DLD1 (cell line): ENCODE results near the gene APCDD1L.
"Not testable (repeated sequence)": the region's sequence is repeated elsewhere in the genome, so short reads cannot be mapped to it uniquely, and the experiment has no call there.

ENCODE experiments used
- in situ Hi-C: cut with HindIII; loops from 2 replicates; pipeline ENCODE4 v1.10.0; 2017; ENCODE audit warnings: low sequenced_read_pairs

Gene APCDD1L

DNA sequence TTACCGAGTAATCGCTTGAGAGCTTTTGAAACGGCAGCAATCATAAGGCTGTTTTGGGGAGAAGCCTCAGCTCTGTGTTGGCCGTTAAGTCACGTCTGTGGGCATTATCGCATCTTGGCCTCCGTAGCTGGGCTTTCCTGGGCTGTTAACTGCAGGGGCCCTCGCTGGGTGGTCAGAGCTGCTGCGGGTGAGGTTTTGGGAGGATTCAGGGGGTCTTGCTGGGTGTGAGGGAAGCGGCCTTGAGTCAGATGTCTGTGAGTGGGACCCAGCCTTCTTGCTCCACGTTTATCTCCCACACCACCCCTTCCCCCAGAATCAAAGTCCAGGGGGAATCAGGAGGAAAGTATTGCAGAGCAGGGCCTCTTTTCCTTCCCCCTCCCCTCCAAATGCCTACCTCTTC is 3.2 kb upstream of the APCDD1L start:
- in situ Hi-C loops = no loop called here

DNA sequence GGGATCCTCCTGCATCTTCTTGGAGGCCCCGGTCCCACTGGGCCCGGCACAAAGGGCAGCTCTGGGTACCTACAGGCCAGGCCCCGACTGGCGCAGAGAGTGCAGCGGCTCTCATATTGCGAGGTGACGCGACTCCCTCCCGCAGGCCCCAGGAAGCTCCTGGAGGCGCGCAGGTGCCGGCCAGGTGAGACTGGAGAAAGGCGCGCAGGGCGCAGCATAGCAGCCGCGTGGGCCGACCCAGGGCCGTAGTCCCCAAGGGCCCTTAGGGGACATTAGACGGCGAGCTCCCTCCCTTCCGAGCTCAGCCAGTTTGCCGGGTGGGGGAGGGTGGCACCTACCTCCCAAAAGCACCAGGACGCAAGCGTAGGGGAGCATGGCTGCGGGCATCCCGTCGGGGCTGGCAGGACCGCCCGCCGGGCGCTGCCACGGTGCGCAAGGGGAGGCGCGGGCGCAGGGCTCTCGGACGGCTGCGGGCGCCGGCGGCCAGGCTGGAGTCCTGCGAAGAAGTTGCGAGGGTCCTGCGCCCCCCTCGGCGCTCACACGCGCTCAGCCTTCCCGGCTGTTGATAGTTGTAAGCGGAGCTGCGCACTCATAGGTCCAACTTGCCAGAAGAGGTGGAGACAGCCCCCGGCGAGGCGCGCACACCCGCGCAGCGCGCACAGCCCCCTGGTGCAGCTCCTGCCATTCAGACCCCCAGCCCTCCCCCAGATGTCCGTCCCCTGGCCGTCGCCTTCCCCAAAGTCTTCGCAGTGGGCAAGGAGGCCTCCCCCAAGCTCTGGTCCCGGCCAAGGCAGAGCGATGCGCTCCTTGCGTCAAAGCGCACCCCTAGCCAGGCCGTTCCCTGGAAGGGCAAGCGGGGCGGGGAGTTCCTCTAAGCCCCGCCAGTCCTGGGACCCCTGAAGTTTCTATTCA is 622 bp downstream of the APCDD1L start:
- in situ Hi-C loops = no loop called here

DNA sequence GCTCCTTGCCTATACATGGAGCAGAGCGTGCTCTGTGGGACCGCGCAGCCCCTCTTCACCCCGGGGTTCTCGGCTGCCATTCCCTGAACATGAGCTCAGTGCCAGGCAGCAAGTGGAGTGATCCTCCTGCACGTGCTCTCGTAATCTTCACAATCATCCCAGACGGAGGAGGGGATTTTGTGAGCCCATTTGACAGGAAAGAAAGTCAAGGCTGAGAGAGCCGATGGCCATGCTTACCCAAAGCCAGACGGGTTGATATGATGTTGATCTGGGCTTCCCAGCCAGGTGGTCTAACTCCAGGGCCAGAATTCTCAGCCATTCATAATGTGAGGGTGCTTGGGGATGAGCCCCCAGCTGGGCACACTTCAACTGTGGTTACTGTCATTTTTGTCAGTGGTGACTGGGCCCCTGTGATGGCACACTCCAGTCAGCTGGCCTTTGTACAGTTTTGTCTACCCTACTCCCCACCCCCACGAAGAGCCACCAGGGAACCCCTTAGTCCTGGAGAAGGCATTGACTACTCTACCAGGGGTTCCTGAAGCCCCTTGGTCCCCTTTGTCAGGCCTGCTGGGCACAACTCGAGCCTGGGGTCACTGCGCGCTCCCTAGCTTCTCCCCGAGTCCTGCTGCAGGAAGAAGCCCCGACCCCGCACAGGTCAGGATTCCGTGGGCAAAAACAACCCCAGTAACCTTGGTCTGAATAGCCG is 1.5 kb downstream of the APCDD1L start:
- in situ Hi-C loops = no loop called here

DNA sequence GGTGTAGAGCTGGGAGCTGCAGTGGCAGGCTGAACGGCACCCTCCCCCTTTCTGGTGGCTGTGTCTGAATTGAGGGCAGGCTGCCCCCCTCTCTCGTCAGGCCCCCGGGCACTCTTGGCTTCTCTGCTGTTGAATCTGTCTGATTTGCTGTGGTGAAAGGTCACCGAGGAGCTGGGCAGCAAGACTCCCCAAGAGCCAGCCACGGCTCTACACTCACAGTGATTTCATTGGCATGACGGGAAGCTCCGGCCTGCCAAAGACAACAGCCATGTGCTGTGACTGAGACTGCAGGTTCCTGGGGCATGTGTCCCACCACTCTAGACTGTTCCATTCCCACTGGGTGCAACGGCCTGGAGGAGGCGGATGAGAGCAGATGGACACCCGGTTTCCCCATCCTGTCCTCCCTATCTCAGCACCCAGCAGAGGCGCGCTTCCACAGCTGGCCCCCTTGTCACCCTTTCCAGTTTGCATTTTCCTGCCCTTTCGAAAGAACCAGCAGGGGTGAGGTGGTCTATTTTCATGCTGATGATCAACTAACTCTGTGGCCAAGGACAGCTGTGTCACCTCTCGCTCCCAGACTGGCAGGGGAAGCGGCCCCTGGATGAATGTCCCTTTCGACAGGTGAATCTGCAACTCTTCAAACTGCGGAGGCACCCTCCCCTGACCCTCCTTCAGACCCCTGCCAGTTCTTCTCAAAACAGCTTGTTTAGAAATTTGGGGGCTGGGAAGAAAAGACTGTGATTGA is 2.2 kb downstream of the APCDD1L start:
- in situ Hi-C loops = no loop called here

DNA sequence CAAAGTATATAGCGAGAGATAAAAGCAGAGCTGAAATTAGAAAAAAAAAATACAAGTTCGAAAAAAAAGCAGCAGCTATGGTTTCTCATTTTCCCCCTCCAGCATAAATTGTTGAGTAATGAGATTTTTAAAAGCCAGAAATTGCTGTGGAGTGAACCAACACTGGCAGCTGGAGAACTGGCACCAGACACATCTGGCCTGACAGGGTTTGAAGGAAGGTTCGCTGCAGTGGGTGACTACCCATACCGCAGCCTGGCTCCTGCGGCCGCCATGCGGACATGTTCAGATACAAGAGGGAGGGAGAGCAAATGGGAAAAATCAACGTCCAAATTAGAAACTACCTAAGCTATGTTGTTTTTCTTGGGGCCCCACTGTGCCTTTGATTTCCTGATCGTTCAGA is 3.3 kb downstream of the APCDD1L start:
- in situ Hi-C loops = no loop called here

DNA sequence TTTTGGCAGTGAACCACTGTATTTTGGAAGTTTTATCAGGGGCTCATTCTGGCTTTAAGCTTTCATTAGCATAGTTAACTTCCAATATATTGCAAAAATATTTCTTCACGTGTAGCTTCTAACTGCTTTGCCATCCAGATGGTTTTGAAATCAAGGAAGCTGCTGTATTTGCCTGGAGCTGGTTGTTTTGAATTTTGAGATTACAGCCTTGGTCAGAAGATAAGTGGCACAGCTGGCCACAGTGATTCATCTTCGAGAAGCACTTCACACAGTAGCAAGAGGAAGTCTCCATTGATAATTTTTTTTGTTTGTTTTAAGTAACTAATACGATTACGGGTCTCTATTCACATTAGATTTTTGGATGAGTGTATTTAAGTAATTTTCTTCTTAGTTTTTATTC is 3.8 kb downstream of the APCDD1L start:
- in situ Hi-C loops = no loop called here

DNA sequence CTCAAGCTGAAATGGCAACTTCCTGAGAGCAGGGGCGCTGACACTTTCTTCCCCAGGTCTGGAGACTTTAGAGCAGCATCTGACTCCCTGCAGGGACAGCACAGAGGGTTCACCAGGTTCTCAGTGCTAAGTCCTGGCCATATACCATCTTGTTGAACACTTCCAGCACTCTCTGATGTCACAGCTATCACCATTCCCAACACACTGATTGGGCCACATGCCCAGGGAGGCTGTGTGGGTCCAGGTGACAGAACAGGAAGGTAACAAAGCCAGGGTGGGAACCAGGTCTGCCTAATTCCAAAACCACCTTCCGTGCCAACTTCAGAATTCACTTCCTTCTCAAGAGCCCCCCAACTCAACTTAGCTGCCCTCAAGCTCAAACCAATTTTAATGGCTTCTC is 4.3 kb downstream of the APCDD1L start:
- in situ Hi-C loops = no loop called here

DNA sequence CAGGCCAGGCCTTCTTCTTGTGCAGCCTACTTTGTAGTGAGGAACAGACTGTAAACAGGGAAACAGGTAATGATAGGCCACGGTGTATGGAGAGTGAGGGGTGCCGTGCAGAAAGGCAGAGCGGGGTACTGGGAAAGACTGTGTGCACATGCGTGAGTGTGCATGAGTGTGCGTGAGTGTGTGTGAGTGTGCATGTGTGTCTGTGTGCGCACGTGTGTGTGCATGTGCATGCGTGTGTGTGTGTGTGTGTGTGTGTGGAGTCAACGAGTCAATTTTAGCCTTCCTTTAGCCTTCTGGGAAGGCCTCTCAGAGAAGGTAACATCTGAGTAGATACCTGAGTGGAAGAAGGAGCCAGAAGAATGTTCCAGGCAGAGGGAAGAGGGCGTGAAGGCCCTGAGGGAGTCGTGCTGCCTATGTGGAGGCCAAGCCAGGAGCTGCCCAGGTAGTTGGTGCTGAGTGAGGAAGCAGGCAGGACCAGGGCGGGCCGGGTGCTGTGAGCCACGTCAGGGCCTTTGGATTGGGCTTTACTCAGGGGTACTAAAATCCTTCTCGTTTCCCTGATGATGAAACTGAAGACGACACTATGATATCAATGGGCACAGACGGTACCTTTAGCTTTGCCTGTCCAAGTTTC is 6.3 kb downstream of the APCDD1L start:
- in situ Hi-C loops = no loop called here

DNA sequence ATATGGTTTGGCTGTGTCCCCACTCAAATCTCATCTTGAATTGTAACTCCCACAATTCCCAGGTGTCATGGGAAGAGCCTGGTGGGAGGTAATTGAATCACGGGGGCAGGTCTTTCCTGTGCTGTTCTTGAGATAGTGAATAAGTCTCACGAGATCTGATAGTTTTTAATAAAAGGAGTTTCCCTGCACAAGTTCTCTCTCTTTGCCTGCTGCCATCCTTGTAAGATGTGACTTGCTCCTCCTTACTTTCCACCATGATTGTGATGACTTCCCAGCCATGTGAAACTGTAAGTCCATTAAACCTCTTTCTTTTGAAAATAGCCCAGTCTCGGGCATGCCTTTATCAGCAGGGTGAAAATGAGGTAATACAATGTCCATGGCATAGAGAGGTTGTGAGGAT is 8.2 kb downstream of the APCDD1L start:
- in situ Hi-C loops = not testable (repeated sequence)

DNA sequence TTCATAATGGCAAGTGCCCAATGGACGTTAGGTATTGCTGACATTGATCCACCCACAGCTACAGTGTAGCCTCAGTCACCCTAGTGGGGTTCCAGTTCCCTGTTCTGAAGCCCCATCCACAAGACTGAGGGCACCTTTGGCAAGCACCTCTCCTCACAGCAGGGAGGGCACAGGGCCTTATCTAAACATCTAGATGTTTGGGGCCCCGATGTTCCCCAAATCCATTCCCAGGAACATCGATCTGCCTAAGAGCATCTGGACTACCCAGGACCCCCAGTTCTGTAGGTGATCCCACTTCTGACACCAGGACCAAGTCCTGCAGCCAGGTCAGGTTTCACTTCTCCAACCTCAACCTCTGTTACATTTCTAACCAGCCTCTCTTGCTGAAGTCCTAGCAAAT is 10.6 kb downstream of the APCDD1L start:
- in situ Hi-C loops = no loop called here

DNA sequence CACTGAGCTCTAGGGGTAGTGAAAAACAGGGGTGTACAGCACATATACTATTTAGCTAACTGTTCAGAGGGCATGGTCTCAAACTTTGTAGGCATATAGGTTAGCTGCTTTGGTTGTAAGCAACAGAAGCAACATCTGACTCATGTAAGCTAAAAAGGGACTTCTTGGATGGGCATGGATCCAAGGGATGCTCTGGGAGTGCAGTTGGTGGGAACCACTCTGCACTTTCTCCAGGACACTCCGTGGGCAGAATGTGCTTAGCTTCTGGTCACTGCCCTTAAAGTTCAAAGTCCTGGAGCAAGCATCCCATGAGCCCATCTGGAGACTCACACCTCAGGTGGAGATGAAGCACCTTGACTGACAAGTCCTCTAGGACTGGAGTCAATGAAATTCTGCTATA is 11.5 kb downstream of the APCDD1L start:
- in situ Hi-C loops = no loop called here

DNA sequence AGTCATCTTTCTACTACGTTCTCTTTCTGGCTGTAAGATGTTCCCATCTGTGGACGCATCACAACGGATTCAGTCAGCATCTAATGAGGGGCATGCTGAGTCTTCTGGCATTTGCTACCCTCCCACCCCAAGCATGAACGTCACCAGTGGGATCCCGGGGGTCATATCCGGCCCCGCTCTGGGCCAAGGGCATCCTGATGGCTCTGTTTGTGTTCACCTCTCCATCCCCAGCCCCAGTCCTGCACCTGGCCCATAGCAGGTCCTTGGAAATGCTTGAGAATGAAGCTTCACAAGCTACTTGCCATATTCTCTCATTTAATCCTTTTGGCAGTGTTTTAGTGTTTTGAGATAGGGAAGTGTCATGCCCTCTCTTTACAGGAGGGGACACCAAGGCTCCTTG is 14.9 kb downstream of the APCDD1L start:
- in situ Hi-C loops = no loop called here

DNA sequence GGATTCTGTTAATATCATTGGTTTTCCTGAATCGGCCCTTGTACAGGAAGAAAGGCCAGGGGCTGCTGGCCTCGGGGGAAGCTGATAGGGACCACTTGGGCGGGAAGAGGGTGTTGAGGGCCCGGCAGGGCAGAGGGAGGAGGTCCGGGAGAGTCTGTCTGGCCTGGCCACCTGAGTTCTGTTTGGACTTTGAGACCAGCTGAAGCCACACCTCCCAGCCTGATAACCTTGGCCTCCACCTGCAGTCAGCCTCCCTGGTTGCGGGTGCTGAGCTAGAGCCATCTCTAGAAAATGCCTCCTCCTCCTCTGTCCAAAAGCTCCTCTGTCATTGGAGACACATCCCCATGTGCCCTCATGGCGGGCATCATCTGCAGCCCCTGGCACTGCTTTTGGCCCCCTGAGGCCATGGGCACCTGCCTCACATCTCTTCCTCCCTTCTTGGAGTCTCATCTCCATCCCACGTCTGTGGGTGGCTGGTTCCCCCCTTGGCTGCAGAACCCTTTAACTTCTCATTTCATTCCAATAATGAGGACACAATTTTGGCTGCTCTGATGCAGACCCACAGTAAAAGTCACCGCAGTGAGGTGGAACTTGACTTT is 16.6 kb downstream of the APCDD1L start:
- in situ Hi-C loops = no loop called here

DNA sequence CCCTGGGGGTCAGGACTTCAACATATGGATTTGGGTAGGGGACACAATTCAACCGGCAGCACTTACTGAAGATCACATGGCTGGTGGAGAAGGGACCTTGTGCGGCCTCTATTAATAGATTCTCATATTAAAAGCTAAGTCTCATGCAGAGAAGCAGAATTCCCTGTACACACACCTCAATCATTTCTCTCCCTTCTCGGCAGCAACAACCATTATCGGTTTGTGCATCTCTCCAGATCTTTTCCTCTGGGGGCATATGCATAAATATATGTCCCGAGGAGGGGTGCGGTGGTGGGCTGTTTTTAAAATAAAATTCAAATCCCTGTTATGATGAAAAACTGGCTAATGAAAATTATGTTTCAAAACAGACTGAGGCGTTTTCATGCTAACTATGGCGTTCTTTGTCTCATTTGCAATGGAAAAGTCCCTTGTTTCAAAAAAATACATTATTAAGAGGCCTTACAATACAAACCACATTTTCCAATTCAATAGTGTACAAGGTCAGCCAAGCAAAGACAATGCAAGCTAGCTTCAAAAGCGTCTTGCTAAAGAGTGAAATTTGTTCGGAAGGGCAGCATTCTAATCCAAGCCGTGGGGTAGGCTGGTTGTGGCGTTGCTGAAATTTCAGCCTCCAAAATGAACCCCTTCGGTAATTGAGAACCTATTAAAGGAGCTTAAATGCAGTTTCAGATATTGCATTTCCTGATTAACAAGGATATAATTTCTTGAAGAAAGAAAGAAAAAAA is 17.3 kb downstream of the APCDD1L start:
- in situ Hi-C loops = no loop called here

DNA sequence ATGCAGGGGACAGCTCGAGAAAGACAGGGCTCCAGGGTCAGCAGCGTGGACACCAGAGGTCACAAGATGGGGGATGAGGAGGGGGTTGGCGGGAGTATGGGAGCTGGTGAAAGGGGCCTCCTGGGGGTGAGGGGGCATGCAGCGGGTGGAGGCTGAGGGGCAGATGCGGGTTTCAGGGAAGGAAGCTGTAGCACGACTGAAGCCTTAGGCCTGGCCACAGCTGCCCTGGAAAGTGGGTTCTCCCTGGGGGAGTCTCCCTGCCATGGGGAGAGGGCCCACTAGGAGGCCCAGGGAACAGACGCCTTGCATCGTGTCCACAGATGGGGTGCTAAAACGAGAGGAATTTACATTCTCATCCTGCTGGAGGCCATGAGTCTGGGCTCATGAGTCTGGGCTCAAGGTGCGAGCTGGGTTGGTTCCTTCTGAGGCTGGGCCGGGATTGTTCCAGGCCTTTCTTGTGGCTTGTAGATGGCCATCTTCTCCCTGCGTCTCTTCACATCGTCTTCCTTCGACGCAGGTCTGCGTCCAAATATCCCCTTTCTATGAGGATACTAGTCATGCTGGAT is 18.0 kb downstream of the APCDD1L start:
- in situ Hi-C loops = no loop called here

DNA sequence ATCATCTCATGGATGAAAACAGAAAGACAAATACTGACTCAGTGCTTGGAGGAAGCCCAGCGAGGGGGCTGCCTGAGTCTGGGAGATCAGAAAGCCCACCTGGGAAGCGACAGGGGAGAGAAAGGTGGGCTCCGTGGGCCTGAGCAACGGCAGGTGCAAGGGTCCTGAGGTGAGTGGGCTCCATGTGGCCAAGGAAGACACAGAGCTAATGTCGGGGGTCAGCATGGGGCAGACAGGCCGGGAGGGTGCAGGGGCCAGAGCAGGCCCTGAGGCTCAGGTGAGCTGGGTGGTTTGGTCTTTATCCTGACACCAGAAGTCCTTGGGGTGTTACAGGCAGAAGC is 18.8 kb downstream of the APCDD1L start:
- in situ Hi-C loops = no loop called here

DNA sequence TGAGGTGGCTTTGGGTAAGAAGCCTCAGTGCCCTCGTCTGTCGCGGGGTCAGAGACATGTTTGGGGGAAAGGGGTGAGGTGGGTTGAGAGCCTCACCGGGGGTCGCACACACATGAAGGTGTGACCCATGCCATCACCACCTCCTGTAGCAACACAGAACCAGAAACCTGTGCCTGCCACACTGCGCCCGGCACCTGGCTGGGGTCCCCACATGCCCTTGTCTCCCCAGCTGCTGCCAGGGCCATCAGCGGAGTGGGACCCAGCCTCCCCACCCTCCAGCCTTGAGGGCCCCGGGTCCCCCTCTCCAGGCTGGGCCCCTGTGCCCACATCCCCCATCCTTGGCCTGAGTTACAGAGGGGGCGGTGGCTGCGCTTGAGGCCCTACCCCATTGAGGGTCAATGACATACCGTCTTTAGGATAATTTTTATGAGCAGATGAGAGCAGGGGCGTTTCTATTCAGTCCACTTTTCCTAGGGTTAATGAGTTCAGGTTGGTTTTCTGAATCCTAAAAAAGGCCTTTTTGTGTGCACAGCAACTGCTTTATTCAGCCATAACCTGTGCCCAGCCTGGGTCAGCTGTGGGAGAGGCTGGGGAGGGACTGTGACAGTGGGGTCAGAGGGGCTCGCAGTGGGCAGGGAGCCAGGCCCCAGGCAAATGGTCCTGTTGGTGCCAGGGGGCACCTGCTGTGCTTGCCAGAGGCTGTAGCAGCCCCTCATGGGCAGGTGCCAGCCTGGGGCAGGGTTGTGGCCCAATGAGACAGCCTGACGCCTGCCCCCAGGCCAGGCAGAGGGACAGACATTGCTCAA is 19.4 kb downstream of the APCDD1L start:
- in situ Hi-C loops = no loop called here

DNA sequence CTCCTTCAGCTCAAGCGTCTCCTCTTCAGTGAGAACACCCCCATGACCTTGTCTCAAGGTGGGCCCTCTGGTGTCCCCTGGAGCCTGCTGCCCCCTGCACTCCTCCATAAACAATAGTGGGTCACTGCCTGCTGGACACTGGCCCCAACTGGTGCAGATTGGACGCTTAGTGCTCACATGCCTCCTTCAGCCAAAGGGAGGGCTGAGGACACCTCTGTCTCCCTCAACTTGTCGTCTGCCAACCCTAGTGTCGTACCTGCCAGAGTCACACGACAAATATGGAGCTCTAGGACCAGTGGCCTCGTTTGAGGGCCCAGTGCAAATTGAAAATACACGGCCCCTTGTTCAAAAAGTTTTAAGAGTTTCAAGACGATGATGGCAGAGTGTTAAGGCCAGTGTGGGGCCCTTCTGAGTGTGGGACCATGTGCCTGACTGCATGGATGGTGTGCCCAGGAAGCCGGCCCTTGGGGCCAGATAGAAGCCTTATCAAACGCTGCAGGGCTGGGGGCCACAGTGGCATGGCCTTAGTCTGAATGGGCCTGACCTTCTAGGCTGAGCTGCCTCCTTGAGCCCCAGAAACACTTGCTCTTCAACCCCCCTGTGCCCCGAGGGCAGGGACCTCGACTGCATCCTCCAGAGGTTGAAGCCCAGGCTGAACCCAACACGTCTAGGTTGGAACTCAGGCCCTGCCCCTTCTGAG is 20.1 kb downstream of the APCDD1L start:
- in situ Hi-C loops = no loop called here
